ENCODE data around the gene NAV2.
A peak's percentile ranks its signal among the peaks of the same experiment; 100 is the strongest.

The NAV2 gene

DNA sequence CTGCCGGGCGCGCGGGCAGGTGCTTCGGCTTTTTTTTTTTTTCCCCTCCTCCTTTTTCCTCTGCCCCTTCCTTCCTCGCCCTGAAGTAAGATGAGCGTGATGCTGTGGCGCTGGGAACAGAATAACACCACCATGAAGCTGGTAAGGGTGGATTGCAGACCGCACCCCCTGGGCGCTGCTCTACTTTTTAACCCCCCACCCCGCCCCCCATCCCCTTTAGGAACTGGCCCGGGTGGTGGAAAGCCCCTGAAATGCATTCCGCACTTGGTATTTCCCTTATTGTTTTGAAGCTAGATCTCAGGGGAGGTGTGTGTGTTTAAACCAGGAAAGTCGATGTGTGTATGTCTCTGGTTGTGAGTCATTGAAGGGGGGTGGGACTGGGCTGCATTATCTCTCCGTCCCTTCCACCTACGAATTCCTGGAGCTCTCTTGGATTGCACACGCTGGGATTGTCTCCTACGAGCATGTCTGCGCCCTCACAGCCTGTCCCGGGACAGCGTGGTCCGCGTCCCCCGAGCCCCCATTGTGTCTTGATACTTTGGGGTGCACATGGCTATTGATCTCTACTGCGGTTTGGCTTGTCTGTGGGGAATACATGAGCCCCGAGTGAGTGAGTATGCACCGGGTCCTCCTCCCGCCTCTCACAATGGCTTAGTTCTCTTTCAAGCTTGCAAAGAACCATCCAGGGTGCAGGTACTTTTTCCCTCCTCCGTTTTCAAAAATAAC lies 64.9 kb downstream of the NAV2 start:
- TF ChIP-seq, protein P1, sequence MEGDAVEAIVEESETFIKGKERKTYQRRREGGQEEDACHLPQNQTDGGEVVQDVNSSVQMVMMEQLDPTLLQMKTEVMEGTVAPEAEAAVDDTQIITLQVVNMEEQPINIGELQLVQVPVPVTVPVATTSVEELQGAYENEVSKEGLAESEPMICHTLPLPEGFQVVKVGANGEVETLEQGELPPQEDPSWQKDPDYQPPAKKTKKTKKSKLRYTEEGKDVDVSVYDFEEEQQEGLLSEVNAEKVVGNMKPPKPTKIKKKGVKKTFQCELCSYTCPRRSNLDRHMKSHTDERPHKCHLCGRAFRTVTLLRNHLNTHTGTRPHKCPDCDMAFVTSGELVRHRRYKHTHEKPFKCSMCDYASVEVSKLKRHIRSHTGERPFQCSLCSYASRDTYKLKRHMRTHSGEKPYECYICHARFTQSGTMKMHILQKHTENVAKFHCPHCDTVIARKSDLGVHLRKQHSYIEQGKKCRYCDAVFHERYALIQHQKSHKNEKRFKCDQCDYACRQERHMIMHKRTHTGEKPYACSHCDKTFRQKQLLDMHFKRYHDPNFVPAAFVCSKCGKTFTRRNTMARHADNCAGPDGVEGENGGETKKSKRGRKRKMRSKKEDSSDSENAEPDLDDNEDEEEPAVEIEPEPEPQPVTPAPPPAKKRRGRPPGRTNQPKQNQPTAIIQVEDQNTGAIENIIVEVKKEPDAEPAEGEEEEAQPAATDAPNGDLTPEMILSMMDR (conservative IDR thresholded peaks at IDR 0.05; ENCODE audit: low read depth): no peak
- ChIA-PET CTCF (interaction anchor here (0.6 kb wide), 1 partner anchor 126 kb away, joined by 3 read pairs; no protein-coding TSS in a partner anchor), POLR2A (ENCODE audit: low non-redundant PET) (no interaction called here)
- no peak overlapping the region for H3K27ac ChIP-seq
- peak; percentile 79 for DNase-seq (ENCODE audit: low spot score)

DNA sequence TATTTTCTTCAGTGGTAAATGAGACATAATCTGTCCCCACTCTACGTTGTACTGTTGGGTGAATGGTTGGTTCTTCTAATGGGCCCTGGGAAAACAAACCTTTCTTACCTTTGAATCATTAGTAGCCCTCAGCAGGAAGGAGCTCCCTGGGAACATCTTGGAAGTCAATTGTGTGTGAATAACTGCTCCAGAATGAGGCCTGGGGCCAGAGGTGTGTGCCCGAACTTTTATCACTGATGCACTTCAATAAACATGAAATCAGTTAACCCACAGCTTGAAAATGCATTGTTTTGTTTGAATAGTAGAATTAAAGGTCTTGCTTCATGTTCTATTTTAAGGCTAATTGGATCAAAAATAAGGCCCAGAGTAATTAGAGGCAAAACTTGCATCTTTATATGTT lies 67.1 kb downstream of the NAV2 start:
- POLR2A ChIA-PET (ENCODE audit: low non-redundant PET): no interaction called here
- TF ChIP-seq, protein P1 (conservative IDR thresholded peaks at IDR 0.05; ENCODE audit: low read depth): no peak
- no peak for DNase-seq (ENCODE audit: low spot score)
- no peak overlapping the region for H3K27ac ChIP-seq
- CTCF ChIA-PET: interaction anchor here (0.6 kb wide), 1 partner anchor 1107 kb away, joined by 3 read pairs; no protein-coding TSS in a partner anchor

- TF ChIP-seq, protein P1 (conservative IDR thresholded peaks at IDR 0.05; ENCODE audit: low read depth): no peak
- POLR2A ChIA-PET (ENCODE audit: low non-redundant PET): no interaction called here
- H3K27ac ChIP-seq: no peak overlapping the region
- CTCF ChIA-PET: no interaction called here
- DNase-seq (ENCODE audit: low spot score): no peak
These were observed 68.7 kb downstream of the NAV2 start for GRCh38 chr11:19781351-19781750.

DNA sequence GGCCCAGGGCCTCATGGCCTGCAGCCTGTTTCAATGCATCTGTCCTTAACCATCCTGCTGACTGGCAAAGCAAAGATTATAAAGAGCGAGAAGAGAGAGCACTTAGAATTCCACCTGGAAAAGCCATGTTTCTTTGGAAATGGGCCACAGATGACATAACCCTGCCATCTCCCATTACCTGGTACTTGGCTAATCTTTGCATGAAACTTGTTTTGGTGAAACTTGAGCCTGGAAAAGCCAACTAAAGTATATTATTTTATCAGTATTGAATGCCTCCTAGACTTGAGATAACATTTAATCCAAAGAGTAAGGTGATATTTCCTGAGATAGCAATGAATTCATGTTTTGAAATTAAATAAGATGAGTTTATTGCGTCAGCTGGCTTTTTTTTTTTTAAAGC lies 72.6 kb downstream of the NAV2 start:
- no peak for DNase-seq (ENCODE audit: low spot score)
- TF ChIP-seq, protein P1 (conservative IDR thresholded peaks at IDR 0.05; ENCODE audit: low read depth): no peak
- ChIA-PET POLR2A (ENCODE audit: low non-redundant PET) (no interaction called here), CTCF (no interaction called here)
- no peak overlapping the region for H3K27ac ChIP-seq

- H3K27ac ChIP-seq: no peak overlapping the region
- CTCF ChIA-PET: no interaction called here
- POLR2A ChIA-PET (ENCODE audit: low non-redundant PET): interaction anchor here (0.6 kb wide), 1 partner anchor 1596 kb away, joined by 10 read pairs; no protein-coding TSS in a partner anchor
- TF ChIP-seq, protein P1 (conservative IDR thresholded peaks at IDR 0.05; ENCODE audit: low read depth): no peak
- no peak for DNase-seq (ENCODE audit: low spot score)
These were observed 74.0 kb downstream of the NAV2 start for GRCh38 chr11:19786644-19787043.

DNA sequence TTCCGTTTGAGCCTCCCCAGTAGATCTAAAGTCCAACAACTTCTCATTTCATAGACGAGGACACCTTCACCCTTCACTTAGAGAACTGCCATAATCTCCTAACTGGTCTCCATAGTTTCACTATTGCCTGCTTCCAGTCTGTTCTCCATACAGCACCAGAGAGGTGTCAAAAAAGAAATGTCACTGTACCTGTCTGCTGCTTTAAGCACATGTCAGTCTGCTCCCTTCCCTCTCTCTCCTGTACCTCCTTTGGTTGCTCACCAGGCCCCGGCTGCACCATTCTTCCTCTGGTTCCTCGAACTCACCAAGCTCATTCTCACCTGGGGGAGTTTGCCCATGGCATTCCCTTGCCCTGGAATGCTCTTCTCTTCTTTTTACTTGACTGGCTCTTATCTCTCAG lies 75.8 kb downstream of the NAV2 start:
- no peak for DNase-seq (ENCODE audit: low spot score)
- CTCF ChIA-PET: no interaction called here
- POLR2A ChIA-PET (ENCODE audit: low non-redundant PET): no interaction called here

More for the DNA sequence above, 75.8 kb downstream of the NAV2 start:
- TF ChIP-seq, protein P1 (conservative IDR thresholded peaks at IDR 0.05; ENCODE audit: low read depth): no peak
- no peak overlapping the region for H3K27ac ChIP-seq
